Chondrocyte (in vitro differentiated cells): Measurements from ENCODE around the gene TTLL5. TPM values are rescaled to one million over a fixed set of nuclear protein-coding genes. Genes with fewer than 3 reads are reported as not detected.

Source experiments
- DNase-seq: peaks from one replicate; pipeline ENCODE4 v3.0.0; 2021; ENCODE audit warnings: mixed read lengths, low spot score
- H3K27ac Mint-ChIP-seq: one replicate; pipeline ENCODE4 v1.8.0; 2021; ENCODE audit warnings: mild to moderate bottlenecking, moderate library complexity, mixed read lengths; ENCODE audit not compliant: unreplicated experiment
- H3K27me3 Mint-ChIP-seq: 2 replicates; pipeline ENCODE4 v1.8.0; 2021; ENCODE audit warnings: low read depth, mixed read lengths
- H3K36me3 Mint-ChIP-seq: 2 replicates; pipeline ENCODE4 v1.8.0; 2021; ENCODE audit warnings: low read depth, mixed read lengths
- H3K4me1 Mint-ChIP-seq: 2 replicates; pipeline ENCODE4 v1.8.0; 2021; ENCODE audit warnings: low read depth, mild to moderate bottlenecking, mixed read lengths
- H3K4me3 Mint-ChIP-seq: one replicate; pipeline ENCODE4 v1.8.0; 2021; ENCODE audit warnings: mild to moderate bottlenecking, moderate library complexity, mixed read lengths; ENCODE audit not compliant: unreplicated experiment
- H3K9me3 Mint-ChIP-seq: 2 replicates; pipeline ENCODE4 v1.8.0; 2021; ENCODE audit warnings: low read depth, mixed read lengths
- total RNA-seq: library from RNA; stranded (reverse); gene quantifications from 3 replicates; pipeline ENCODE4 v1.2.1, GENCODE V29; 2021
- TF ChIP-seq, protein P1 (sequence below): fragments of 200-600 bp; sonication (generic); IDR thresholded peaks from 2 replicates; pipeline ENCODE4 v1.5.0; 2021; ENCODE audit warnings: antibody characterized with exemption, mild to moderate bottlenecking, moderate library complexity

The TTLL5 gene
- total RNA-seq, 1 donor from 2014 or later = 22.1 TPM

DNA sequence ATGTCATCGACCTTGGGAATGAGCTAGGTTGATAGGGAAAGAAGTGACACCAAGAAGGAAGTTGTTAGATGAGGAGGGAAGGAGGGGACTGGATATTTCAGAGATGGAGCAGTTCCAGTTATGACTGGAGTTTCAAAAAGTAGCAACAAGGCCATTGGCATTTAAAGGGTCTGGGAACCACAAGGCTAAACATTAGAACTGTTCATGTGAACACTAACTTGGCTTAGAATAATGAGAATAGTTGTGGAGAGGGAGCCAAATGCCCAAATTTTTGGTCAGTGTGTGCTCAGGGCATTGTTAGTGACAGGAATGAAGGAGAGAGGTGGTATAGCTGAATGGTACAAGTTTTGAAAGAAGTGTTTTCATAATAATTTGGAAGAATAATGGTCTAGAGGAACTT is 341.3 kb downstream of the TTLL5 start:
- H3K9me3 Mint-ChIP-seq = peaks cover 16% of the 10 kb centered on the region
- no peaks in the 10 kb centered on the region for H3K27me3 Mint-ChIP-seq
- TF ChIP-seq, protein P1, sequence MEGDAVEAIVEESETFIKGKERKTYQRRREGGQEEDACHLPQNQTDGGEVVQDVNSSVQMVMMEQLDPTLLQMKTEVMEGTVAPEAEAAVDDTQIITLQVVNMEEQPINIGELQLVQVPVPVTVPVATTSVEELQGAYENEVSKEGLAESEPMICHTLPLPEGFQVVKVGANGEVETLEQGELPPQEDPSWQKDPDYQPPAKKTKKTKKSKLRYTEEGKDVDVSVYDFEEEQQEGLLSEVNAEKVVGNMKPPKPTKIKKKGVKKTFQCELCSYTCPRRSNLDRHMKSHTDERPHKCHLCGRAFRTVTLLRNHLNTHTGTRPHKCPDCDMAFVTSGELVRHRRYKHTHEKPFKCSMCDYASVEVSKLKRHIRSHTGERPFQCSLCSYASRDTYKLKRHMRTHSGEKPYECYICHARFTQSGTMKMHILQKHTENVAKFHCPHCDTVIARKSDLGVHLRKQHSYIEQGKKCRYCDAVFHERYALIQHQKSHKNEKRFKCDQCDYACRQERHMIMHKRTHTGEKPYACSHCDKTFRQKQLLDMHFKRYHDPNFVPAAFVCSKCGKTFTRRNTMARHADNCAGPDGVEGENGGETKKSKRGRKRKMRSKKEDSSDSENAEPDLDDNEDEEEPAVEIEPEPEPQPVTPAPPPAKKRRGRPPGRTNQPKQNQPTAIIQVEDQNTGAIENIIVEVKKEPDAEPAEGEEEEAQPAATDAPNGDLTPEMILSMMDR = no peak
- no peak overlapping the region for H3K27ac Mint-ChIP-seq
- no peak for DNase-seq
- H3K4me1 Mint-ChIP-seq = peaks cover under 1% of the 10 kb centered on the region
- no peak overlapping the region for H3K4me3 Mint-ChIP-seq
- peaks cover 57% of the 10 kb centered on the region for H3K36me3 Mint-ChIP-seq

Other genes with a start within 250 kb of the TTLL5 start
- 25.9 to 78.0 TPM (median 72.2 TPM) in 3 replicates for gene JDP2, start 233.2 kb upstream of the TTLL5 start, total RNA-seq
- not detected in 3 replicates for gene BATF, start 138.8 kb upstream of the TTLL5 start, total RNA-seq
- 1.4 to 1.7 TPM (median 1.7 TPM) in 3 replicates for gene FLVCR2, start 82.6 kb upstream of the TTLL5 start, total RNA-seq
- 15.5 to 20.4 TPM (median 16.7 TPM) in 3 replicates for gene ERG28, start 370 bp upstream of the TTLL5 start, total RNA-seq